HepG2 (cell line): ENCODE results near the gene TMEM145. TPM values are rescaled to one million over a fixed set of nuclear protein-coding genes. Genes with fewer than 3 reads are reported as not detected.

ENCODE experiments used
- ATAC-seq: fragments of 200-7000 bp; cut with Tn5 transposase; 3 replicates; pipeline ENCODE4 v1.9.1; 2020; ENCODE audit warnings: mild to moderate bottlenecking, moderate library complexity
- BruUV-seq: library from RNA; stranded (reverse); fragments of 400-500 nt; replicated peaks from 2 replicates; lab custom pipeline; 2021; lab: Mats Ljungman, UMichigan
- CTCF ChIA-PET: fragments of 300-600 bp; formaldehyde crosslinking; extraction: SDS; loops from one replicate; lab custom pipeline; 2021; ENCODE audit warnings: low total read pairs, inconsistent platforms, low intra/inter-chr PET ratio; lab: Yijun Ruan, JAX
- POLR2A ChIA-PET: fragments of 350-600 bp; sonication (Branson Sonifier 250); formaldehyde crosslinking; loops from one replicate; lab custom pipeline; 2020; ENCODE audit warnings: antibody characterized with exemption, inconsistent platforms; lab: Yijun Ruan, JAX
- DNase-seq: peaks from one replicate; pipeline ENCODE4 v3.0.0-alpha.2; 2015; ENCODE audit warnings: low spot score
- FAIRE-seq: peaks from 3 replicates; lab custom pipeline; 2011; peaks lifted over from hg19 to GRCh38; lab: Jason Lieb, UNC
- H2AFZ ChIP-seq: one replicate; pipeline ENCODE4 v1.6.1; 2011; ENCODE audit warnings: low read length, inconsistent platforms
- H3K27ac ChIP-seq: fragments of 300-600 bp; 3 replicates; pipeline ENCODE4 v1.8.0; 2011; ENCODE audit warnings: mixed run types, mild to moderate bottlenecking, mixed read lengths, low read length, inconsistent platforms; ENCODE audit not compliant: insufficient read depth; ENCODE audit errors: extremely low read length
- H3K27me3 ChIP-seq, 2 experiments: fragments of 200-600 bp in 1 of 2; 2 replicates in 1 of 2; 3 replicates in 1 of 2; pipeline versions ENCODE4 v1.6.0 to v1.8.0; 2011; ENCODE audit warnings: low read length in 2 of 2, mild to moderate bottlenecking in 2 of 2, moderate library complexity in 2 of 2, inconsistent platforms in 1 of 2; ENCODE audit not compliant: insufficient read depth in 2 of 2, control insufficient read depth in 1 of 2
- H3K36me3 ChIP-seq, 2 experiments: fragments of 200-600 bp in 1 of 2; replicated peaks in 1 of 2; 2 replicates in 1 of 2; 3 replicates in 1 of 2; pipeline versions ENCODE4 v1.5.1 to v1.8.0; 2011; ENCODE audit warnings: low read length in 2 of 2, inconsistent platforms in 1 of 2; ENCODE audit not compliant: insufficient read depth in 2 of 2, control insufficient read depth in 1 of 2
- H3K4me1 ChIP-seq: 2 replicates; pipeline ENCODE4 v1.5.1; 2012; ENCODE audit warnings: low read length, inconsistent platforms; ENCODE audit not compliant: insufficient read depth
- H3K4me2 ChIP-seq: 2 replicates; pipeline ENCODE4 v1.6.0; 2011; ENCODE audit warnings: low read depth, low read length, inconsistent platforms
- H3K4me3 ChIP-seq, 3 experiments: fragments of 200-600 bp in 1 of 3; sonication (generic), shearing (Covaris generic) in 1 of 3; replicated peaks in 1 of 3; 2 replicates each; pipeline ENCODE4 v1.5.1; 2011 to 2016; ENCODE audit warnings: low read length in 3 of 3, inconsistent platforms in 2 of 3, low read depth in 2 of 3, mild to moderate bottlenecking in 2 of 3, control low read depth in 1 of 3, mixed read lengths in 1 of 3; ENCODE audit not compliant: insufficient read depth in 1 of 3
- H3K79me2 ChIP-seq: one replicate; pipeline ENCODE4 v1.6.1; 2011; ENCODE audit warnings: low read length, inconsistent platforms; ENCODE audit not compliant: insufficient read depth
- H3K9ac ChIP-seq: 2 replicates; pipeline ENCODE4 v1.6.0; 2011; ENCODE audit warnings: mild to moderate bottlenecking, low read depth, low read length, inconsistent platforms; ENCODE audit not compliant: insufficient read depth
- H3K9me3 ChIP-seq: 2 replicates; pipeline ENCODE4 v1.5.1; 2012; ENCODE audit warnings: mild to moderate bottlenecking, low read length
- H4K20me1 ChIP-seq: 2 replicates; pipeline ENCODE4 v1.6.0; 2011; ENCODE audit warnings: inconsistent platforms, mild to moderate bottlenecking, low read length, moderate library complexity; ENCODE audit not compliant: insufficient read depth
- GLI4 ChIP-seq: sonication (generic); formaldehyde crosslinking; IDR thresholded peaks from 2 replicates; pipeline ENCODE4 v1.5.1; 2020; ENCODE audit warnings: missing genetic modification reagents, mild to moderate bottlenecking, moderate library complexity, borderline replicate concordance
- HDAC1 ChIP-seq: sonication (generic); formaldehyde crosslinking; IDR thresholded peaks from 2 replicates; pipeline ENCODE4 v1.5.1; 2020; ENCODE audit warnings: mild to moderate bottlenecking, missing genetic modification reagents
- NR0B2 ChIP-seq: sonication (generic); formaldehyde crosslinking; IDR thresholded peaks from 2 replicates; pipeline ENCODE4 v1.4.0; 2020; ENCODE audit warnings: mild to moderate bottlenecking, missing genetic modification reagents
- RARA ChIP-seq: IDR thresholded peaks from 2 replicates; pipeline ENCODE4 v1.6.1; 2016; ENCODE audit warnings: missing genetic modification reagents, missing compliant biosample characterization
- SRSF1 ChIP-seq: fragments of 200-400 bp; formaldehyde crosslinking; optimal IDR thresholded peaks from 2 replicates; pipeline ENCODE3; 2017; ENCODE audit warnings: mild to moderate bottlenecking, low read depth, low read length, moderate library complexity
- U2AF2 ChIP-seq: fragments of 200-400 bp; formaldehyde crosslinking; IDR thresholded peaks from 2 replicates; pipeline ENCODE4 v1.6.1; 2017; ENCODE audit warnings: low read depth, mild to moderate bottlenecking, low read length
- ZNF574 ChIP-seq: sonication (generic); formaldehyde crosslinking; IDR thresholded peaks from 2 replicates; pipeline ENCODE4 v1.4.0; 2020; ENCODE audit warnings: missing genetic modification reagents
- ZNF816 ChIP-seq: sonication (generic); formaldehyde crosslinking; IDR thresholded peaks from 2 replicates; pipeline ENCODE4 v1.8.0; 2022; ENCODE audit warnings: missing genetic modification reagents, mild to moderate bottlenecking, borderline replicate concordance
- ZNF841 ChIP-seq: sonication (generic); formaldehyde crosslinking; IDR thresholded peaks from 2 replicates; pipeline ENCODE4 v1.8.1; 2023; ENCODE audit warnings: missing genetic modification reagents, borderline replicate concordance
- WGBS: methylation state at CpG from one replicate; pipeline ENCODE4 v1.1.6; 2017; ENCODE audit warnings: low lambda C conversion rate; 5-methylcytosine and 5-hydroxymethylcytosine counted together
- in situ Hi-C: cut with HindIII; loops from 2 replicates; pipeline ENCODE4 v1.10.0; 2017; ENCODE audit warnings: low pct_unique_long_range_greater_than_20kb; ENCODE audit not compliant: extremely low pct_ligation_motif_present
- intact Hi-C: fragments of 100-400 bp; cut with micrococcal nuclease; formaldehyde crosslinking; loops from one replicate; pipeline ENCODE4 v1.10.0; 2022; ENCODE audit not compliant: unreplicated experiment
- polyA plus RNA-seq, 8 experiments: library from polyadenylated mRNA; depleted of rRNA in 3 of 8; stranded (reverse) in 7 of 8; unstranded in 1 of 8; fragments of >200 nt; fragmentation: Illumina TruSeq in 4 of 8; extraction: Trizol in 4 of 8; gene quantifications; 2 replicates each; pipeline versions ENCODE4 v1.2.1 to v1.2.3, GENCODE V29; 2011 to 2016; ENCODE audit warnings: low read depth in 4 of 8, missing spikeins in 1 of 8, mixed read lengths in 1 of 8; ENCODE audit not compliant: insufficient read depth in 1 of 8
- total RNA-seq, 5 experiments: library from RNA; depleted of rRNA; stranded (reverse); fragments of >200 nt; fragmentation: Illumina TruSeq; extraction: Trizol; gene quantifications; 2 replicates each; pipeline ENCODE4 v1.2.3, GENCODE V29; 2016; ENCODE audit warnings: low read depth in 1 of 5
- TF ChIP-seq, protein P1 (sequence below): sonication (generic); formaldehyde crosslinking; IDR thresholded peaks from 2 replicates; pipeline ENCODE4 v1.5.1; 2020; ENCODE audit warnings: missing genetic modification reagents, mild to moderate bottlenecking, borderline replicate concordance
- TF ChIP-seq, protein P2 (sequence below): sonication (generic); formaldehyde crosslinking; IDR thresholded peaks from 2 replicates; pipeline ENCODE4 v1.5.0; 2020; ENCODE audit warnings: missing genetic modification reagents
- TF ChIP-seq, protein P3 (sequence below): fragments of 450-650 bp; IDR thresholded peaks from 2 replicates; pipeline ENCODE4 v1.6.1; 2016

Gene TMEM145
- total and polyA plus RNA-seq, 2 of the 13 experiments (the other 11 are each of a cell fraction or from before 2014, with no cell fraction given): 0.07 to 5.1 TPM

GRCh38 chr19:42271045-42271419 lies 42.1 kb upstream of the TMEM145 start:
- in situ Hi-C loops: no loop called here
- Histone ChIP-seq H4K20me1 (no peaks in the 10 kb centered on the region), H3K9me3 (no peaks in the 10 kb centered on the region), H3K4me1 (peaks cover 29% of the 10 kb centered on the region), H2AFZ (no peak overlapping the region), H3K4me2 (peak overlapping the region; percentile 96), H3K36me3 (peaks cover 5 to 21% of the 10 kb centered on the region in 2 experiments; a peak in 3 of 5 replicates), H3K27ac (peak overlapping the region; percentile 76), H3K9ac (peak overlapping the region; percentile 90), H3K27me3 (no peaks in the 10 kb centered on the region; a peak in 1 of 5 replicates), H3K4me3 (peak overlapping the region in 2 of 3 experiments; percentile 73 to 81; a peak in 3 of 6 replicates), H3K79me2 (peaks cover 19% of the 10 kb centered on the region)
- ChIA-PET POLR2A (interaction anchor here (0.6 to 3.2 kb wide), 4 partner anchors 10 to 28 kb away, joined by 3 to 44 read pairs (median 5); no protein-coding TSS in a partner anchor), CTCF (interaction anchor here (1.1 kb wide), 1 partner anchor 9 kb away, joined by 3 read pairs; no protein-coding TSS in a partner anchor)
- no peak for DNase-seq
- FAIRE-seq: no peak
- no peak for ATAC-seq
- WGBS: 78% methylated on average over 1 of the region's 3 CpGs
- no TSS peak for BruUV-seq
- intact Hi-C loops: no loop called here
- TF ChIP-seq ZNF841 (CRISPR knock-in tag): no peak
- TF ChIP-seq HDAC1 (CRISPR knock-in tag): 0 out of 2 replicates have a peak, but pooled peaks have one; percentile 30
- no peak for TF ChIP-seq RARA (CRISPR knock-in tag)
- TF ChIP-seq ZNF816: no peak
- TF ChIP-seq, protein P1, sequence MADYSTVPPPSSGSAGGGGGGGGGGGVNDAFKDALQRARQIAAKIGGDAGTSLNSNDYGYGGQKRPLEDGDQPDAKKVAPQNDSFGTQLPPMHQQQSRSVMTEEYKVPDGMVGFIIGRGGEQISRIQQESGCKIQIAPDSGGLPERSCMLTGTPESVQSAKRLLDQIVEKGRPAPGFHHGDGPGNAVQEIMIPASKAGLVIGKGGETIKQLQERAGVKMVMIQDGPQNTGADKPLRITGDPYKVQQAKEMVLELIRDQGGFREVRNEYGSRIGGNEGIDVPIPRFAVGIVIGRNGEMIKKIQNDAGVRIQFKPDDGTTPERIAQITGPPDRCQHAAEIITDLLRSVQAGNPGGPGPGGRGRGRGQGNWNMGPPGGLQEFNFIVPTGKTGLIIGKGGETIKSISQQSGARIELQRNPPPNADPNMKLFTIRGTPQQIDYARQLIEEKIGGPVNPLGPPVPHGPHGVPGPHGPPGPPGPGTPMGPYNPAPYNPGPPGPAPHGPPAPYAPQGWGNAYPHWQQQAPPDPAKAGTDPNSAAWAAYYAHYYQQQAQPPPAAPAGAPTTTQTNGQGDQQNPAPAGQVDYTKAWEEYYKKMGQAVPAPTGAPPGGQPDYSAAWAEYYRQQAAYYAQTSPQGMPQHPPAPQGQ (CRISPR knock-in tag): no peak
- TF ChIP-seq, protein P2, sequence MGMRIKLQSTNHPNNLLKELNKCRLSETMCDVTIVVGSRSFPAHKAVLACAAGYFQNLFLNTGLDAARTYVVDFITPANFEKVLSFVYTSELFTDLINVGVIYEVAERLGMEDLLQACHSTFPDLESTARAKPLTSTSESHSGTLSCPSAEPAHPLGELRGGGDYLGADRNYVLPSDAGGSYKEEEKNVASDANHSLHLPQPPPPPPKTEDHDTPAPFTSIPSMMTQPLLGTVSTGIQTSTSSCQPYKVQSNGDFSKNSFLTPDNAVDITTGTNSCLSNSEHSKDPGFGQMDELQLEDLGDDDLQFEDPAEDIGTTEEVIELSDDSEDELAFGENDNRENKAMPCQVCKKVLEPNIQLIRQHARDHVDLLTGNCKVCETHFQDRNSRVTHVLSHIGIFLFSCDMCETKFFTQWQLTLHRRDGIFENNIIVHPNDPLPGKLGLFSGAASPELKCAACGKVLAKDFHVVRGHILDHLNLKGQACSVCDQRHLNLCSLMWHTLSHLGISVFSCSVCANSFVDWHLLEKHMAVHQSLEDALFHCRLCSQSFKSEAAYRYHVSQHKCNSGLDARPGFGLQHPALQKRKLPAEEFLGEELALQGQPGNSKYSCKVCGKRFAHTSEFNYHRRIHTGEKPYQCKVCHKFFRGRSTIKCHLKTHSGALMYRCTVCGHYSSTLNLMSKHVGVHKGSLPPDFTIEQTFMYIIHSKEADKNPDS (CRISPR knock-in tag): no peak
- TF ChIP-seq, protein P3, sequence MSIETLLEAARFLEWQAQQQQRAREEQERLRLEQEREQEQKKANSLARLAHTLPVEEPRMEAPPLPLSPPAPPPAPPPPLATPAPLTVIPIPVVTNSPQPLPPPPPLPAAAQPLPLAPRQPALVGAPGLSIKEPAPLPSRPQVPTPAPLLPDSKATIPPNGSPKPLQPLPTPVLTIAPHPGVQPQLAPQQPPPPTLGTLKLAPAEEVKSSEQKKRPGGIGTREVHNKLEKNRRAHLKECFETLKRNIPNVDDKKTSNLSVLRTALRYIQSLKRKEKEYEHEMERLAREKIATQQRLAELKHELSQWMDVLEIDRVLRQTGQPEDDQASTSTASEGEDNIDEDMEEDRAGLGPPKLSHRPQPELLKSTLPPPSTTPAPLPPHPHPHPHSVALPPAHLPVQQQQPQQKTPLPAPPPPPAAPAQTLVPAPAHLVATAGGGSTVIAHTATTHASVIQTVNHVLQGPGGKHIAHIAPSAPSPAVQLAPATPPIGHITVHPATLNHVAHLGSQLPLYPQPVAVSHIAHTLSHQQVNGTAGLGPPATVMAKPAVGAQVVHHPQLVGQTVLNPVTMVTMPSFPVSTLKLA: no peak
- no peak for TF ChIP-seq SRSF1
- no peak for TF ChIP-seq U2AF2
- TF ChIP-seq ZNF574: no peak
- no peak for TF ChIP-seq NR0B2 (CRISPR knock-in tag)
- no peak for TF ChIP-seq GLI4
